ENCODE measurements around the gene TMC8.

The TMC8 gene

DNA sequence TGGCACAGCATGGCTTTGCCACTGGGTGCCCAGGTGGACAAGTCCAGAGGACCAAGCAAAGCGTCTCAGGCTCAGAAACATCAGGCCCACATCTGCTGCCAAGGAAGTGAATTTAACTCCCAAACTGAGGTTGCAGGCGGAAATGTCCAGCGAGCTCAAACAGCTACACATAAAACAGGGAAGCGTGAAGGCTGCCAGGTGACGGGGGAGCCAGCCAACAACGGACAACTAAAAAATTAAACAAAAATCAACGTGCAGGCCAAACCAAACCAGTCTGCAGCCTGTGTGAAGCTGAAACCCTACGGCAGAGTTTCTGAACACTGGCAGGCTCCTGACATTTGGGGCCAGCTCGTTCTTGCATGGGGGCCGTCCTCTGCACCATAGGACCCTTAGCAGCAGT, 53.8 kb downstream of the TMC8 start:
- H3K27me3 ChIP-seq (ENCODE audit: control insufficient read depth in 1 of 2, insufficient read depth in 2 of 2, low read length in 2 of 2), result no peaks in the 10 kb centered on the region
- H3K9ac ChIP-seq (ENCODE audit: low read length), result no peak overlapping the region
- H3K27ac ChIP-seq (ENCODE audit: low read depth, low read length), result no peak overlapping the region
- H3K9me3 ChIP-seq (ENCODE audit: low read length), result no peaks in the 10 kb centered on the region
- no peaks in the 10 kb centered on the region for H3K36me3 ChIP-seq (ENCODE audit: insufficient read depth, low read length)
- peaks cover 39% of the 10 kb centered on the region for H3K4me1 ChIP-seq (ENCODE audit: insufficient read depth, low read length)
- H3K4me3 ChIP-seq (ENCODE audit: low read depth in 1 of 2, low read length in 2 of 2), result no peak overlapping the region

DNA sequence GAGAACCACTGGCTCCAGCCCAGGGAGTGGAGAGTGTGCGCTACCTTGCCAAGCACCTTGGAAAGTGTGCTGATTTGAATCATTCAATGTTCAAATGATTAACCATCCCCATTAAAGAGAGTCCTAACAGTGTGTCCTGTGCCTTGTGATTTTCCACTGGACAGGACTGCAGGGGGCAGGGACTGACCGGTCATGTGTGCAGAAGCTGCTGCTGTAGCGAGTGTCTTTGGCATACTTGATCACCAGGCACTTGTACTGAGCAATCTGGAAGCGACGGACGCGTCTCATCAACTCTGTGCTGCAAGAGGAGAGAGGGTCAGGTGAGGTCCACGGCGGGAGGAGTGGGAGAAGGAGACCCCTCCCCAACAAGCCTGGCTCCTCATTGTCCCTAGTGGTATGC, 54.3 kb downstream of the TMC8 start:
- Histone ChIP-seq H3K4me1 (ENCODE audit: insufficient read depth, low read length) (peaks cover 34% of the 10 kb centered on the region), H3K36me3 (ENCODE audit: insufficient read depth, low read length) (no peaks in the 10 kb centered on the region), H3K27ac (ENCODE audit: low read depth, low read length) (no peak overlapping the region), H3K9ac (ENCODE audit: low read length) (no peak overlapping the region), H3K9me3 (ENCODE audit: low read length) (no peaks in the 10 kb centered on the region), H3K4me3 (ENCODE audit: low read depth in 1 of 2, low read length in 2 of 2) (peak overlapping the region in 1 of 2 donors; percentile 16), H3K27me3 (ENCODE audit: control insufficient read depth in 1 of 2, insufficient read depth in 2 of 2, low read length in 2 of 2) (no peaks in the 10 kb centered on the region)

DNA sequence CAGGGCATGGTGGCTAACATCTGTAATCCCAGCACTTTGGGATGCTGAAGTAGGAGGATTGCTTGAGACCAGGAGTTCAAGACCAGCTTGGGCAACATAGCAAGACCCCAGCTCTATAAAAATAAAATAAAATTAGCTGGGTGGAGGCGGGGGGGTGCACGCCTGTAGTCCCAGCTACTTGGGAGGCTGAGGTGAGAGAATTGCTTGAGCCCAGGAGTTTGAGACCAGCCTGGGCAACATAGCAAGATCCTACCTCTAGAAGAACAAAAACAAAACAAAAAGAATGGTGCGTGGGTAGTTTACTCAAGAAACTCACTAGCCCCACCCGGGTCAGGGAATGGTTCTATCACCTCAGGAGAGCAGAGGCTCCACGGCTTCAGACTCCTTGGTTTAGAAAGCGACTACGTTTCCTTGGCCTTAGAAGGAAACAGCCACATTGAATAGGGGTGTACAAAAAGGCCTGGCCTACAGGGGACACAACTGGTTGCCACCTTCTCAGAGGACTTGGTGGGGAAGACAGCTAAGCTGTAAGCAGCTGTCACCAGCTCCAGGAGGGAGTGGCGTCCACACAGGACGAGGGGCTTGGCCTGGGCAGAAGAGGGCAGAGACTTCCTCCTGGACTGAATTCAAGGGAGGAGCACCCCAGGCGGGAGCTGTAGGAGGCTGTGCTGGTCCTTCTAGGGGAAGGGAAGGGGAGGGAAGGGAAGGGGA, 55.6 kb downstream of the TMC8 start:
- Histone ChIP-seq H3K4me1 (ENCODE audit: insufficient read depth, low read length) (peaks cover 23% of the 10 kb centered on the region), H3K9ac (ENCODE audit: low read length) (no peak overlapping the region), H3K9me3 (ENCODE audit: low read length) (no peaks in the 10 kb centered on the region), H3K27ac (ENCODE audit: low read depth, low read length) (no peak overlapping the region), H3K27me3 (ENCODE audit: control insufficient read depth in 1 of 2, insufficient read depth in 2 of 2, low read length in 2 of 2) (no peaks in the 10 kb centered on the region), H3K36me3 (ENCODE audit: insufficient read depth, low read length) (no peaks in the 10 kb centered on the region), H3K4me3 (ENCODE audit: low read depth in 1 of 2, low read length in 2 of 2) (no peak overlapping the region)

DNA sequence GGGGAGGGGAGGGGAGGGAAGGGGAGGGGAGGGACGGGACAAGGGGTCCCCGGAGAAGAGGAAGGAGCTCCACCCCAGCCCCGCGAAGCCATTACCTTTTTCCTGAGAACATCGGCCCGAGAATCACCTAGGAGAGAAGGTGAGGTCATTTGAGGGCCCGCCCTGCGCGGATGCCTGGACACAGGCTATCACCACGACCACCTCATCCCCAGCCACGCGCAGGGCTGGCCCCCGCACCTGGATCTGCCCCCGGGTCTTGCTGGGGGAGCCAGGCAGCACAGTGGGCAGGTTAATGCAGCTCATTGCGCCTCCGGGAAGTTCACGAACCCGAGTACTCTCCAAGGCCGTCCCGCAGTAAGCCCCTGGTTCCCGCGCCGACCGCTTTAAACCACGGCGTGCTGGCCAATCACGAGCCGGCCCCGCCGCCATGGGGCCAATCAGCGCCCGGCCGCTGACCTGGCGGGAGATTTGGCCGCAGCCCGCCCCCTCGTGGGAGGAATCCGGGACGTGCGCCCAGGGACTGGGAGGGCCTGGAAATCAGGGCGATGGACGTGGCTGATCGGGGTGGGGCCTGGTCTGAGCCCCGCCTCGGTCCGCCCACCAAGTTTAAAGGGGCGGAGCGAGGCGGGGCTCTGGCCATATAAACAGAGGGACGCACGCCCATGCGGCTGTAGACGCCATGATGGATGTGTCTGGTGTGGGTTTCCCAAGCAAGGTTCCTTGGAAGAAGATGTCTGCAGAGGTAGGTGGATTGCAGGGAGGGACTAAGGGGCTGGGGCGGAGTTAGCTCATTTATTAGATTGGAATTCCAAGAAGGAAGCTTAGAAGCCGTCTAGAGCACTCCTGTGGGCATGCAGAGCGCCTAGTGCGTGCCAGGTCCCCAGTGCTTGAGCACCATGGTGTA, 56.4 kb downstream of the TMC8 start, which contains the start of the genes AFMID and TK1:
Gene AFMID (plus strand): TSS at position 671 of the 904 bp plus-strand sequence. CDS start 9 bp downstream, at position 680.
Gene TK1 (minus strand): TSS at position 361 of the 904 bp plus-strand sequence. CDS start 58 bp downstream, at position 303.
- no peaks in the 10 kb centered on the region for H3K27me3 ChIP-seq (ENCODE audit: control insufficient read depth in 1 of 2, insufficient read depth in 2 of 2, low read length in 2 of 2)
- H3K36me3 ChIP-seq (ENCODE audit: insufficient read depth, low read length), result no peaks in the 10 kb centered on the region
- peaks cover 23% of the 10 kb centered on the region for H3K4me1 ChIP-seq (ENCODE audit: insufficient read depth, low read length)
- no peak within 1 kb of the TSS for H3K9ac ChIP-seq (ENCODE audit: low read length)
- H3K9me3 ChIP-seq (ENCODE audit: low read length), result no peaks in the 10 kb centered on the region
- H3K27ac ChIP-seq (ENCODE audit: low read depth, low read length), result no peak within 1 kb of the TSS
- H3K4me3 ChIP-seq (ENCODE audit: low read depth in 1 of 2, low read length in 2 of 2), result peak within 1 kb of the TSS; percentile 57 to 66
